C4-2B (cell line): ENCODE measurements around the gene THAP7.

Experiments used
- ZFX ChIP-seq: fragments of 450-650 bp; IDR thresholded peaks from 2 replicates; pipeline ENCODE4 v1.6.1; 2017
- TF ChIP-seq, protein P1 (sequence below): fragments of 450-650 bp; conservative IDR thresholded peaks from 2 replicates; pipeline ENCODE4 v1.5.1; 2017; ENCODE audit warnings: mild to moderate bottlenecking

DNA sequence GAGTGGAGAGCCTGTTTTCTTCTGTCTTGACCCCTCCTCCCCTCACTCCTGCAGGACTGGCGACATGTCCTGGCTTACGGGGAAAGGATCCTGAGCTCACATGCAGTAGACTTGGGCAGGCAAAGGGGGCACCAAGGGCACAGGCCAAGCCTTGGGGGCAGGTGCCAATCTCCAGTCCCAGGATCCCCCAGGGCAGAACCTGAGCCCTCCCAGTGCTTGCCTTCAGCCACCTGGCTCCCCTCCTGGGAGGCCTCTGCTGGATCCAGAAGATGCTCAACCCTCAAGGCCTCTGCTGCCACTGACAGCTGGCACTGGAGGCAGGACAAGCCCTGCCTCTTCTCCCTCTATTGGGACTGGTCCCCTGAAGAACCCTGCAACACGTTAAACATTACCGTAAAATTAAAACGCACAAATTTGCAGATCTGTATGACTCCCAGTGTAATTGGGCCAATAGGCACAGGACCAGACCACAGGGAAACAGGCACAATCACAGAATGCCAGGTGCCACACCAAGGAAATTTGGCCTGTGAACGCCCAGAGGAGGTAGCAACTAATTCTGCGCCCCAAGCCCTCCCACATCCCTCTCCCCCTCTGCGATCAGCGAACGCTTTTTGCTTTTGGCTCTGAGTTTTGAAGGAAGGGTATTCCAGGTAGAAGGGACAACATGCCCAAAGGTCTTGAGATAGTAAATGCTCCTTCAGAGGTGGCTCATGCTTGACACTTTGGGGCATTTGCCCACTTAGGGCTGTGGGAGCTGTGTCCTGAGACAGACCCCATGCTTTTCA is 20.8 kb downstream of the THAP7 start:
- TF ChIP-seq, protein P1, sequence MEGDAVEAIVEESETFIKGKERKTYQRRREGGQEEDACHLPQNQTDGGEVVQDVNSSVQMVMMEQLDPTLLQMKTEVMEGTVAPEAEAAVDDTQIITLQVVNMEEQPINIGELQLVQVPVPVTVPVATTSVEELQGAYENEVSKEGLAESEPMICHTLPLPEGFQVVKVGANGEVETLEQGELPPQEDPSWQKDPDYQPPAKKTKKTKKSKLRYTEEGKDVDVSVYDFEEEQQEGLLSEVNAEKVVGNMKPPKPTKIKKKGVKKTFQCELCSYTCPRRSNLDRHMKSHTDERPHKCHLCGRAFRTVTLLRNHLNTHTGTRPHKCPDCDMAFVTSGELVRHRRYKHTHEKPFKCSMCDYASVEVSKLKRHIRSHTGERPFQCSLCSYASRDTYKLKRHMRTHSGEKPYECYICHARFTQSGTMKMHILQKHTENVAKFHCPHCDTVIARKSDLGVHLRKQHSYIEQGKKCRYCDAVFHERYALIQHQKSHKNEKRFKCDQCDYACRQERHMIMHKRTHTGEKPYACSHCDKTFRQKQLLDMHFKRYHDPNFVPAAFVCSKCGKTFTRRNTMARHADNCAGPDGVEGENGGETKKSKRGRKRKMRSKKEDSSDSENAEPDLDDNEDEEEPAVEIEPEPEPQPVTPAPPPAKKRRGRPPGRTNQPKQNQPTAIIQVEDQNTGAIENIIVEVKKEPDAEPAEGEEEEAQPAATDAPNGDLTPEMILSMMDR: no peak
- no peak for TF ChIP-seq ZFX
